AG10803 (cell line): Measurements from ENCODE around the gene FLG2.

Source experiments
- DNase-seq: peaks from one replicate; pipeline ENCODE4 v3.0.0; 2010; ENCODE audit warnings: low read depth
- H3K4me3 ChIP-seq: 2 replicates; pipeline ENCODE4 v1.5.1; 2011; ENCODE audit warnings: mild to moderate bottlenecking, low read length, control low read depth
- TF ChIP-seq, protein P1 (sequence below): conservative IDR thresholded peaks from 2 replicates; pipeline ENCODE4 v1.5.1; 2011; ENCODE audit warnings: mild to moderate bottlenecking, low read length, control low read depth, inconsistent platforms

Gene FLG2

DNA sequence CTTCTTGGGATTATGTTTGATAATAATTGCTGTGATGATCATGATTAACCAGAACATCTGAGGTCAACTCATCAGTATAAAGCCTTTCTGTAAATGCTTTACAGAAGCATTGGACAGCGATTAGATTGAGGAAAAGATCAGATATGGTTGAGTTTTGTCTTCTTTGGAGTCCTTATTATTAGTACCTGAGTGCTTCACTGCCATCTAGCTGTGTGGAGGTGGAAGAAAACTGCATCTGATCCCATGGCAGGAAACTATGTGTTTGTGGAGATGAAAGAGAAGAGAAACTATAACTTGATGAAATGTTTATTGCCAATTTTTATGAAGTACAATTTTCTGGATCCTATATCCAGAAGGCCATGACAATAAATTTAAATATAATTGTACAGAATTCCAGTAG lies 11.4 kb downstream of the FLG2 start:
- DNase-seq: no peak
- H3K4me3 ChIP-seq: no peak overlapping the region
- TF ChIP-seq, protein P1, sequence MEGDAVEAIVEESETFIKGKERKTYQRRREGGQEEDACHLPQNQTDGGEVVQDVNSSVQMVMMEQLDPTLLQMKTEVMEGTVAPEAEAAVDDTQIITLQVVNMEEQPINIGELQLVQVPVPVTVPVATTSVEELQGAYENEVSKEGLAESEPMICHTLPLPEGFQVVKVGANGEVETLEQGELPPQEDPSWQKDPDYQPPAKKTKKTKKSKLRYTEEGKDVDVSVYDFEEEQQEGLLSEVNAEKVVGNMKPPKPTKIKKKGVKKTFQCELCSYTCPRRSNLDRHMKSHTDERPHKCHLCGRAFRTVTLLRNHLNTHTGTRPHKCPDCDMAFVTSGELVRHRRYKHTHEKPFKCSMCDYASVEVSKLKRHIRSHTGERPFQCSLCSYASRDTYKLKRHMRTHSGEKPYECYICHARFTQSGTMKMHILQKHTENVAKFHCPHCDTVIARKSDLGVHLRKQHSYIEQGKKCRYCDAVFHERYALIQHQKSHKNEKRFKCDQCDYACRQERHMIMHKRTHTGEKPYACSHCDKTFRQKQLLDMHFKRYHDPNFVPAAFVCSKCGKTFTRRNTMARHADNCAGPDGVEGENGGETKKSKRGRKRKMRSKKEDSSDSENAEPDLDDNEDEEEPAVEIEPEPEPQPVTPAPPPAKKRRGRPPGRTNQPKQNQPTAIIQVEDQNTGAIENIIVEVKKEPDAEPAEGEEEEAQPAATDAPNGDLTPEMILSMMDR: peak; percentile 32; the same call in 1 of the 2 replicates

DNA sequence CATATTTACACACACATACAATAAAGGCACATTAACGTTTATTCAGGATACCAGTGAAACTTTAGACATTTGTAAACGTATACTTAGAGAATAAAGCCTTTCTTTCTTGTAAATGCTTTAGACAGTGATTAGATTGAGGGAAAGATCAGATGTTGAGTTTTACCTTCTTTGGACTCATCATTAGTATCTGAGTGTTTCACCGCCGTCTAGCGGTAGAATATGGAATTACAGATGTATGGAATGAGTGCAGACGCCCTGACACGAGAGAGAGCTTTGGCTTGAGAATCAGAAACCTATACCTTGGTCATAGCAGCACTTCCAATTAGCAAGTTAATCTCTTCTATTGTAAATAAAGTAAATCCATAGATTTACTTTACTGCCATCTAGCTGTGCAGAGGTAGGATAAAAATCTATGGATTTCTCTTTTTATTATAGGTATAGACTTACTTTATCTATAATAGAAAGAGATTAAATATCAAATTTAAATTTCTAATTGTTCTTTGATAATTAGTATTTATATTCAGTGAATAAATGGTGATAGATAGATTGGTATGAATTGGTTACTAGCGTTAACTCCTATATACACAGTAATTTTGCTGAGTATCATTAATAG lies 12.6 kb downstream of the FLG2 start:
- TF ChIP-seq, protein P1: peak; percentile 97
- DNase-seq: peak; percentile 62
- no peak overlapping the region for H3K4me3 ChIP-seq

DNA sequence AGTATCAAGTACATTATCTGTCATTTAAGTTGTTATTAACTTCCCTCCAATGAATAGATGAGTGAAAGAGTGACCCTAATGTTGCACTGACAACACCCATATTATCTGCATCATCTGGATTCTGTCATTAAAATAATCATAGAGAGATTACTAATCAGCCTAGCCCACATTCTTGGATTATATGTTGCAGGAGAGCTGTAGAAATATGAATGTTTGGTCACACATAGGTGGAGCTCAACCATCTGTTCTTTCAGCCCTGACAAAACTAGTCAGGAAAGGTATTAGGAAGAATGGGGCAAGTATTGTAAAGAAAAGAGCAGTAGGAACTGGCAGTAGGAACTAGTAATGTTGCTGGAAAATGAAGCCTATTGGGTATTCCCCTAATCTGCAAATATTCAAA lies 15.4 kb downstream of the FLG2 start:
- H3K4me3 ChIP-seq: no peak overlapping the region
- DNase-seq: no peak
- TF ChIP-seq, protein P1: no peak

DNA sequence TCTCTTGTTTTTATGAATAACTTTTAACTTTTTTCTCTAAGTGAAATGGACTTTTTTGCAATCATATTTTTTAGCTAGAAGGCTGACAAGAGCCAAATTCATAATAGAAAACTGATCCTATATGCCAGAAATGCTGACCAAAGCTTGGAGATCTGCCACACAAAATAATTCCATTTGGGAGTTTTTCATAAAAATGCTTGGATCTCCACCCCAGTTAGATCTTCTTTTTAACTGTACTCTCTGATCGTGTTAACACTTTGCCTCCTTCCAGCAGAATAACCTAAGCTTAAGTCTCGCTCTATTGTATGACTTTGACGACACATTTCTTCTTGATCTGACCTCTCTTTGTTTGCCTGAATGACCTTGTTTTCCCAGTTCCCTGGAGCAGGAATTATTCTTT lies 16.8 kb downstream of the FLG2 start:
- TF ChIP-seq, protein P1: no peak
- H3K4me3 ChIP-seq: no peak overlapping the region
- peak; percentile 16 for DNase-seq

DNA sequence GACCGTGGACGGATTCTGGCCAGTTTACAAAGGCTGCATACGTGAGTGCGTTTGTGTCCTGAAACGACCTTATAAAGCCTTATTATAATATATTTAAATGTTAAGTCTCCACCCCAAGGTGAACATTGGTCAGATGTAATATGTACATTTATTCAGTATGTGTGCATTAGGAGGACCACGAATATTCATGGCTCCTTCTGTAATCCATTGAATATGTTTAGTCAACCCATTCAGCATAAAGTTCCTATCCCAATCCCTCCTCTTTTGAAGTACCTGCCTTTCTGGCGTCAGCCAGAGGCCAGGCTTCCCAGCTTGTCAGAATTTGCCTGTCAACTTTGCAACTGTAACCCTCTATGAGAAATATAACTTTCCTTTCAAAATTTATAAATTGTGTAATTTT lies 24.4 kb downstream of the FLG2 start:
- no peak for DNase-seq
- TF ChIP-seq, protein P1: no peak
- no peak overlapping the region for H3K4me3 ChIP-seq

DNA sequence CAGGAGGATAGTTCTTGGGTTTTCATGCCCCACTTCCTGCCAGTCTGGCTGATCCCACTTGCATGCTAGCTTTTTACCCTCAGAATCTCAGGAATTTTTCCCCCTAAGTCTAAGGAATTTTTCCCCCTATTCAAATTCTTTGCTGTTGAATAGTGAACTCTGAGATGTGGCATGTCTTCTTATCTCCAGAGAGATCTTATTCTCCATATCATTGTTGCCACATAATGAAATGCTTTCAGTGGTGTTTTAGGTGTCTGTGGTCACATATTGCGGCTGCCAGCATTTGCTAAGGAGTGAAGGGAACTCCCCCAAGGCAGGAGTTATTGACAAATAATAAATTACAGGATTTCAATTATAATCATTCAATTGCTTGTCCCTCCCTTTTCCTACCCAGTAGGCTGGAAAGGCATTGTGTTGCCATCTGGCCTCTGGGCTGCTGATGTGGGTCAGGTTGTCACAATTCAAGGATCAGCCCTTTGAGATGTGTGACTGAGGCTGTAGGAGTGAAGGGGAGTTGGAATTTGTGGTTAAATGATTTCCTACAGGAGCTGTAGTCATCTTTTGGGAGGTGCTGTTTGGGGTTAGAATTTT lies 30.9 kb downstream of the FLG2 start:
- DNase-seq: peak; percentile 86
- TF ChIP-seq, protein P1: no peak
- no peak overlapping the region for H3K4me3 ChIP-seq

DNA sequence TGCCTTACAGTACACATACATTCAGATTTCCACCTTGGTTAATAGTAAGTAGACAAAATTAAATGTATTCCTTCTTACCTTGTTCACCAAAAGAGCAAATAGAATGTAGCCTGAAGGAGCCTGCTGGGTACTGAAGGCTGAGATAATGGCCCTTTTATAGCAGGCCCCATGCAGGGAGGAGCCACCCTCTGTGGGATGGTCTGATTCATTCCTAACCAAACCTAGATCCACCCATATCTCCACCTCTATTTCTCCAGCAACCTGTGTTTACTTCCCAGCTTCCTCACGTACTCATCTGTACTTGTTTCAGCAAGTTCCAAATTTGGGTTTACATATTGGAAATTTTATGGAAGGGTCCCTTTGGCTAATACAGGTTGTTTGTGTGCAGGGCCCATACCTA lies 34.7 kb downstream of the FLG2 start, which contains the start of gene FLG:
Gene FLG, minus strand, starts transcription at position 129 of the 400 bp plus-strand sequence. CDS start 9,783 bp downstream, outside the sequence.
- H3K4me3 ChIP-seq: no peak within 1 kb of the TSS
- TF ChIP-seq, protein P1: no peak
- no peak for DNase-seq
